Esophagus squamous epithelium (tissue), 4 donors: ENCODE data around the gene PRKAB1.

ENCODE experiments used
- CTCF ChIP-seq, 6 experiments: fragments of 450-650 bp in 4 of 6; fragments of 200-600 bp in 2 of 6; sonication (generic) in 2 of 6; IDR thresholded peaks; one replicate each; pipeline ENCODE4 v1.5.1; 2016 to 2019; ENCODE audit warnings: antibody characterized with exemption in 6 of 6, mild to moderate bottlenecking in 4 of 6, moderate library complexity in 4 of 6
- POLR2A ChIP-seq, 4 donors: fragments of 450-650 bp; IDR thresholded peaks; one replicate each; pipeline ENCODE4 v1.6.1; 2017; ENCODE audit warnings: antibody characterized with exemption in 4 of 4, mild to moderate bottlenecking in 4 of 4, moderate library complexity in 3 of 4

GRCh38 chr12:119665164-119665929 lies 2.6 kb upstream of the PRKAB1 start:
- TF ChIP-seq CTCF (IDR thresholded peaks at IDR 0.05) (no peak), POLR2A (IDR thresholded peaks at IDR 0.05) (no peak)
